ENCODE data around the gene CHURC1.

CHURC1 gene

GRCh38 chr14:64960762-64961276, 46.6 kb downstream of the CHURC1 start:
- TF ChIP-seq TAF1 (IDR thresholded peaks at IDR 0.05; ENCODE audit: borderline replicate concordance, insufficient read depth, low read length): no peak
- TF ChIP-seq FOXP2 (optimal IDR thresholded peaks at IDR 0.05; ENCODE audit: borderline replicate concordance, extremely low read depth, extremely low read length, insufficient read depth): no peak
- no peak for TF ChIP-seq POLR2AphosphoS5 (IDR thresholded peaks at IDR 0.05; ENCODE audit: low read depth, low read length)
- TF ChIP-seq, protein P1, sequence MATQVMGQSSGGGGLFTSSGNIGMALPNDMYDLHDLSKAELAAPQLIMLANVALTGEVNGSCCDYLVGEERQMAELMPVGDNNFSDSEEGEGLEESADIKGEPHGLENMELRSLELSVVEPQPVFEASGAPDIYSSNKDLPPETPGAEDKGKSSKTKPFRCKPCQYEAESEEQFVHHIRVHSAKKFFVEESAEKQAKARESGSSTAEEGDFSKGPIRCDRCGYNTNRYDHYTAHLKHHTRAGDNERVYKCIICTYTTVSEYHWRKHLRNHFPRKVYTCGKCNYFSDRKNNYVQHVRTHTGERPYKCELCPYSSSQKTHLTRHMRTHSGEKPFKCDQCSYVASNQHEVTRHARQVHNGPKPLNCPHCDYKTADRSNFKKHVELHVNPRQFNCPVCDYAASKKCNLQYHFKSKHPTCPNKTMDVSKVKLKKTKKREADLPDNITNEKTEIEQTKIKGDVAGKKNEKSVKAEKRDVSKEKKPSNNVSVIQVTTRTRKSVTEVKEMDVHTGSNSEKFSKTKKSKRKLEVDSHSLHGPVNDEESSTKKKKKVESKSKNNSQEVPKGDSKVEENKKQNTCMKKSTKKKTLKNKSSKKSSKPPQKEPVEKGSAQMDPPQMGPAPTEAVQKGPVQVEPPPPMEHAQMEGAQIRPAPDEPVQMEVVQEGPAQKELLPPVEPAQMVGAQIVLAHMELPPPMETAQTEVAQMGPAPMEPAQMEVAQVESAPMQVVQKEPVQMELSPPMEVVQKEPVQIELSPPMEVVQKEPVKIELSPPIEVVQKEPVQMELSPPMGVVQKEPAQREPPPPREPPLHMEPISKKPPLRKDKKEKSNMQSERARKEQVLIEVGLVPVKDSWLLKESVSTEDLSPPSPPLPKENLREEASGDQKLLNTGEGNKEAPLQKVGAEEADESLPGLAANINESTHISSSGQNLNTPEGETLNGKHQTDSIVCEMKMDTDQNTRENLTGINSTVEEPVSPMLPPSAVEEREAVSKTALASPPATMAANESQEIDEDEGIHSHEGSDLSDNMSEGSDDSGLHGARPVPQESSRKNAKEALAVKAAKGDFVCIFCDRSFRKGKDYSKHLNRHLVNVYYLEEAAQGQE (IDR thresholded peaks at IDR 0.05; ENCODE audit: insufficient read depth in 1 of 2, low read depth in 2 of 2, low read length in 2 of 2): no peak
- no peak for TF ChIP-seq SIN3A (IDR thresholded peaks at IDR 0.05; ENCODE audit: borderline replicate concordance, insufficient read depth, low read length)

DNA sequence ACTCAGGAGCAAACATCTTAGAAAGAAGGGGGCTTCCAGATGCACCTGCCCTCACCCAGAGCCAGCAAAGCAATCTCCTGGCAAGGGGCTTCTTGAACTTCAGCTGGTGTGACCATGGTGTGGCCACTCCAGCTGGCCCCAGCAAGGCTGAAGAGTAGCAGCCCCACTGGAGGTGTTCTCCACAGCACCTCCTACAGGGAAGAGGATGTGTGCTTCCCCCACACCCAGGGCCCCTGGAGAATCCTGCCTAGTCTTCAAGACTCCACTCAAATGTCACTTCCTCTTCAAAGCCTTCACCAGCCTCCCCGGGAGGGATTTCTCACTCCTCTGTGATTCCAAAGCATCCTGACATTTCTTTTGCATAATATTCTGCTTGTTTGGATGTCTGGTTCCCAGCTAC, 49.4 kb downstream of the CHURC1 start:
- TF ChIP-seq, protein P1 (IDR thresholded peaks at IDR 0.05; ENCODE audit: insufficient read depth in 1 of 2, low read depth in 2 of 2, low read length in 2 of 2): no peak
- no peak for TF ChIP-seq POLR2AphosphoS5 (IDR thresholded peaks at IDR 0.05; ENCODE audit: low read depth, low read length)
- TF ChIP-seq FOXP2 (optimal IDR thresholded peaks at IDR 0.05; ENCODE audit: borderline replicate concordance, extremely low read depth, extremely low read length, insufficient read depth): no peak
- no peak for TF ChIP-seq TAF1 (IDR thresholded peaks at IDR 0.05; ENCODE audit: borderline replicate concordance, insufficient read depth, low read length)
- TF ChIP-seq SIN3A (IDR thresholded peaks at IDR 0.05; ENCODE audit: borderline replicate concordance, insufficient read depth, low read length): no peak

- TF ChIP-seq SIN3A (IDR thresholded peaks at IDR 0.05; ENCODE audit: borderline replicate concordance, insufficient read depth, low read length) (no peak), FOXP2 (optimal IDR thresholded peaks at IDR 0.05; ENCODE audit: borderline replicate concordance, extremely low read depth, extremely low read length, insufficient read depth) (no peak), TAF1 (IDR thresholded peaks at IDR 0.05; ENCODE audit: borderline replicate concordance, insufficient read depth, low read length) (no peak), POLR2AphosphoS5 (IDR thresholded peaks at IDR 0.05; ENCODE audit: low read depth, low read length) (no peak)
- TF ChIP-seq, protein P1 (IDR thresholded peaks at IDR 0.05; ENCODE audit: insufficient read depth in 1 of 2, low read depth in 2 of 2, low read length in 2 of 2): no peak
These were observed 51.2 kb downstream of the CHURC1 start for GRCh38 chr14:64965356-64966000.

DNA sequence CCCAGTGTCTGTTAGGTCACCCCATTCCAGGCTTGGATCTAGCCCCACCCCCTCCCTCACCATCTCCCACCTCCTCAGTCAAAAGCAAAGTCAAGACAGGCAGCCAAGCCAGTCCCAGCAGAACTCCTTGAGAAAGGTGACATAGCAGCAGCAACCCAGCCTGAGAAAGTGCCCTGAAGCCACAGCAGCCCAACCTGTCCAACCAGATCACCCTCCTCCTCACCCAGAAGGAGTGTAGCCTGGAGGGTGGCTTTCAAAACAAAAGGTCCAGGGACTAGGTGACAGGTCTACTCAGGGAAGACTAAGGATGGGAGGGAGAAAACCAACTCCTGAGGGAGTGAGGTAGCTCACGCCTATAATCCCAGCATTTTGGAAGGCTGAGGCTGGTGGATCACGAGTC, 52.7 kb downstream of the CHURC1 start:
- TF ChIP-seq FOXP2 (optimal IDR thresholded peaks at IDR 0.05; ENCODE audit: borderline replicate concordance, extremely low read depth, extremely low read length, insufficient read depth) (no peak), TAF1 (IDR thresholded peaks at IDR 0.05; ENCODE audit: borderline replicate concordance, insufficient read depth, low read length) (no peak), SIN3A (IDR thresholded peaks at IDR 0.05; ENCODE audit: borderline replicate concordance, insufficient read depth, low read length) (no peak), POLR2AphosphoS5 (IDR thresholded peaks at IDR 0.05; ENCODE audit: low read depth, low read length) (no peak)
- TF ChIP-seq, protein P1 (IDR thresholded peaks at IDR 0.05; ENCODE audit: insufficient read depth in 1 of 2, low read depth in 2 of 2, low read length in 2 of 2): no peak

All from PFSK-1 (cell line).